HG02763 (cell line): ENCODE results near the gene BBS2.

Experiments used
- ATAC-seq: cut with Tn5 transposase; IDR thresholded peaks from one replicate; pipeline ENCODE4 v1.9.1; 2021; ENCODE audit warnings: mild to moderate bottlenecking, moderate library complexity; ENCODE audit not compliant: unreplicated experiment

The BBS2 gene

GRCh38 chr16:56519459-56520250 lies at the start of gene BBS2:
Gene BBS2 (minus strand): TSS chr16:56520024. CDS start chr16:56519862, 162 bp downstream.
- ATAC-seq = peak; percentile 85

- no peak for ATAC-seq
Observed at GRCh38 chr16:56564793-56565477, 45.1 kb upstream of the BBS2 start, which contains the start of gene MT4. Gene MT4 (plus strand): TSS chr16:56565073. CDS start chr16:56565129, 56 bp downstream.

GRCh38 chr16:56561126-56561525 lies 41.3 kb upstream of the BBS2 start:
- no peak for ATAC-seq

GRCh38 chr16:56560447-56560846 lies 40.6 kb upstream of the BBS2 start:
- no peak for ATAC-seq

GRCh38 chr16:56559109-56559508 lies 39.3 kb upstream of the BBS2 start:
- no peak for ATAC-seq

GRCh38 chr16:56558024-56558747 lies 38.4 kb upstream of the BBS2 start:
- ATAC-seq = no peak

- ATAC-seq = no peak
Observed at GRCh38 chr16:56554441-56554840, 34.6 kb upstream of the BBS2 start.

GRCh38 chr16:56551796-56552738 lies 32.2 kb upstream of the BBS2 start:
- no peak for ATAC-seq

GRCh38 chr16:56549744-56550385 lies 30.0 kb upstream of the BBS2 start:
- no peak for ATAC-seq

- ATAC-seq = no peak
Observed at GRCh38 chr16:56549161-56549560, 29.3 kb upstream of the BBS2 start.

- ATAC-seq = no peak
Observed at GRCh38 chr16:56547949-56548567, 28.2 kb upstream of the BBS2 start.

- no peak for ATAC-seq
Observed at GRCh38 chr16:56547120-56547948, 27.5 kb upstream of the BBS2 start.

GRCh38 chr16:56542039-56542438 lies 22.2 kb upstream of the BBS2 start:
- no peak for ATAC-seq

GRCh38 chr16:56539656-56540055 lies 19.8 kb upstream of the BBS2 start:
- ATAC-seq = no peak

- ATAC-seq = no peak
Observed at GRCh38 chr16:56538331-56538730, 18.5 kb upstream of the BBS2 start.

GRCh38 chr16:56534847-56535383 lies 15.1 kb upstream of the BBS2 start:
- ATAC-seq = no peak

- ATAC-seq = no peak
Observed at GRCh38 chr16:56532714-56533113, 12.9 kb upstream of the BBS2 start.

- ATAC-seq = no peak
Observed at GRCh38 chr16:56530872-56531271, 11.0 kb upstream of the BBS2 start.
